ENCODE results near the gene AUTS2. TPM values are rescaled to one million over a fixed set of nuclear protein-coding genes. Genes with fewer than 3 reads are reported as not detected.

AUTS2 gene
- total RNA-seq, 1 experiment from 2014 or later = not detected

DNA sequence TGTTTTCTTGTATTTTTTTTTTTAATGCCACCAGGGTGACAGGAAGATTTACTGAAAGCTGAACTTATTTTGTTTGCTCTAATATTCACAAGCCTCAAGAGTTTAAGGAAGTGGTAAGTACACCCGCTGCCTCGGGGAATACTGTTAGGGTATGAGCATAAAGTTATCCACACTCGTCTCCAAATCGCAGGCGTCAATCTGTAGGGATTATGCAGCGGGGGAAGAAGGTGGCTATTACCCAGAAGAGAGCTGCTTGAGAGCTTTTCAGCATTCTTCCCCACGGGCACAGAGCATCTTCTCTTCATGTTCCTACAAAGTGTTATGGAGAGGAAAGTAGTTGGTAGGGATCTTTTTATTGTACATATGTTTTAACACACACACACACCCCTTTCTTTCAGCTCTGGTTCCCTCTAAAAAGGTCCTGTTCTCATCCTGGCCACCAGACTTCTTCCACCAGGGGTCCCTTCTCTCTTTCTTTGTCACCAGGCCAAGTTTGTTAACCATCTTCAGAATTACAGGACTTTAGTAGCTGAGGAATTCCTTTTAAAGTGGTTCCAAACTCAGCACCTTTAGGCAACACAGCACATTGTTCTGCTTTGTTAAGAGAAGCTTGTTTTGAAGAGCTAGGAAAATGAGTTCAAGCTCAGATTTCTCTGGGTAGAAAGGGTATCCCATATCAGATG, 1122.1 kb downstream of the AUTS2 start:
- Mint-ChIP-seq H3K4me3 (ENCODE audit: low read depth, unreplicated experiment) (no peak overlapping the region), H3K36me3 (ENCODE audit: insufficient read depth, unreplicated experiment) (no peaks in the 10 kb centered on the region), H3K27ac (ENCODE audit: unreplicated experiment) (no peak overlapping the region), H3K4me1 (ENCODE audit: low read depth, unreplicated experiment) (no peaks in the 10 kb centered on the region), H3K9me3 (ENCODE audit: low read depth, unreplicated experiment) (peaks cover 2% of the 10 kb centered on the region), H3K27me3 (ENCODE audit: unreplicated experiment) (no peaks in the 10 kb centered on the region)
- TF ChIP-seq, protein P1, sequence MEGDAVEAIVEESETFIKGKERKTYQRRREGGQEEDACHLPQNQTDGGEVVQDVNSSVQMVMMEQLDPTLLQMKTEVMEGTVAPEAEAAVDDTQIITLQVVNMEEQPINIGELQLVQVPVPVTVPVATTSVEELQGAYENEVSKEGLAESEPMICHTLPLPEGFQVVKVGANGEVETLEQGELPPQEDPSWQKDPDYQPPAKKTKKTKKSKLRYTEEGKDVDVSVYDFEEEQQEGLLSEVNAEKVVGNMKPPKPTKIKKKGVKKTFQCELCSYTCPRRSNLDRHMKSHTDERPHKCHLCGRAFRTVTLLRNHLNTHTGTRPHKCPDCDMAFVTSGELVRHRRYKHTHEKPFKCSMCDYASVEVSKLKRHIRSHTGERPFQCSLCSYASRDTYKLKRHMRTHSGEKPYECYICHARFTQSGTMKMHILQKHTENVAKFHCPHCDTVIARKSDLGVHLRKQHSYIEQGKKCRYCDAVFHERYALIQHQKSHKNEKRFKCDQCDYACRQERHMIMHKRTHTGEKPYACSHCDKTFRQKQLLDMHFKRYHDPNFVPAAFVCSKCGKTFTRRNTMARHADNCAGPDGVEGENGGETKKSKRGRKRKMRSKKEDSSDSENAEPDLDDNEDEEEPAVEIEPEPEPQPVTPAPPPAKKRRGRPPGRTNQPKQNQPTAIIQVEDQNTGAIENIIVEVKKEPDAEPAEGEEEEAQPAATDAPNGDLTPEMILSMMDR (IDR thresholded peaks at IDR 0.05; ENCODE audit: unreplicated experiment) = no peak
- no peak for DNase-seq
- BruUV-seq (replicated peaks) = no TSS peak
- CTCF ChIA-PET = interaction anchor here (0.6 kb wide), 1 partner anchor 1818 kb away, joined by 3 read pairs; no protein-coding TSS in a partner anchor
- intact Hi-C loops (cut with micrococcal nuclease; ENCODE audit: unreplicated experiment) = no loop called here

DNA sequence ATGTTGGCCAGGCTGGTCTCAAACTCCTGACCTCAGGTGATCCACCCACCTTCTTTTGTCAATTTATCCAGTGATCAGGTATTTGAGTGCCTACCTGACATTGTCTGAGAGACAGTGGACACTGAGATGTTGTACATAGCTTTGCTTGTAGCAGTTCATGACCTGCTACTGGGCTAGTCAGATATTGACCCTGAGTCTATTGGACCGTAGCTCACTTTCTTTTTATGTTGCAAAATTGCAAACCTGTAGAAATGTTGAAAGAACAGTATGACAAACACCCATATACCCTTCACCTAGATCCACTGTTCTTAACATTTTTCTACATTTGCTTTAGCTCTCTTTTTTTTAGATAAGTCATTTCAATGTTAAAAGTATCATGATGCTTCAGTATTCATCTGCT, 1123.2 kb downstream of the AUTS2 start:
- Mint-ChIP-seq H3K36me3 (ENCODE audit: insufficient read depth, unreplicated experiment) (no peaks in the 10 kb centered on the region), H3K4me3 (ENCODE audit: low read depth, unreplicated experiment) (no peak overlapping the region), H3K4me1 (ENCODE audit: low read depth, unreplicated experiment) (no peaks in the 10 kb centered on the region), H3K27me3 (ENCODE audit: unreplicated experiment) (no peaks in the 10 kb centered on the region), H3K27ac (ENCODE audit: unreplicated experiment) (no peak overlapping the region), H3K9me3 (ENCODE audit: low read depth, unreplicated experiment) (peaks cover 2% of the 10 kb centered on the region)
- no peak for DNase-seq
- BruUV-seq (replicated peaks) = no TSS peak
- intact Hi-C loops (cut with micrococcal nuclease; ENCODE audit: unreplicated experiment) = no loop called here
- CTCF ChIA-PET = no interaction called here
- TF ChIP-seq, protein P1 (IDR thresholded peaks at IDR 0.05; ENCODE audit: unreplicated experiment) = no peak

DNA sequence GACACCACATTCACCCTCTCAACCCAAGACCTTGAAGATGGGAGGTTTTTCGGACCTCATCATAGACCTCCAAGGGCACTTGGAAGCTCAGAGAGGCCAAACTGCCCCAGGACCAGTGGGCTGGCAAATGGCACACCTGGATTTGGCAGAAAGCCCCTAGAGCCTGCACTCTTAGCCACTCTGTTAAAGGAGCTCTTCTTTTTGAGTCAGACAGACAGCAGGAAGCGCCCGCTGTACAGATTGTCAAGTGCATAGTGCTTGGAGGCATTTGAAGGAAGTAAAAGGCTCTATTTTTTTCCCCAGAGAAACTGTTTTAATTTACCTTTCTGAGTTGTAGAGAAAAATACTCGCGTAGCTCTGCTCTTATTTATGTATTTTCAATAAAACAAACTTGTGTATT, 1125.1 kb downstream of the AUTS2 start:
- H3K9me3 Mint-ChIP-seq (ENCODE audit: low read depth, unreplicated experiment) = no peaks in the 10 kb centered on the region
- CTCF ChIA-PET = no interaction called here
- TF ChIP-seq, protein P1 (IDR thresholded peaks at IDR 0.05; ENCODE audit: unreplicated experiment) = no peak
- H3K4me1 Mint-ChIP-seq (ENCODE audit: low read depth, unreplicated experiment) = no peaks in the 10 kb centered on the region
- no peak overlapping the region for H3K27ac Mint-ChIP-seq (ENCODE audit: unreplicated experiment)
- BruUV-seq (replicated peaks) = no TSS peak
- intact Hi-C loops (cut with micrococcal nuclease; ENCODE audit: unreplicated experiment) = no loop called here
- H3K27me3 Mint-ChIP-seq (ENCODE audit: unreplicated experiment) = no peaks in the 10 kb centered on the region
- DNase-seq = no peak
- H3K4me3 Mint-ChIP-seq (ENCODE audit: low read depth, unreplicated experiment) = no peak overlapping the region
- no peaks in the 10 kb centered on the region for H3K36me3 Mint-ChIP-seq (ENCODE audit: insufficient read depth, unreplicated experiment)

DNA sequence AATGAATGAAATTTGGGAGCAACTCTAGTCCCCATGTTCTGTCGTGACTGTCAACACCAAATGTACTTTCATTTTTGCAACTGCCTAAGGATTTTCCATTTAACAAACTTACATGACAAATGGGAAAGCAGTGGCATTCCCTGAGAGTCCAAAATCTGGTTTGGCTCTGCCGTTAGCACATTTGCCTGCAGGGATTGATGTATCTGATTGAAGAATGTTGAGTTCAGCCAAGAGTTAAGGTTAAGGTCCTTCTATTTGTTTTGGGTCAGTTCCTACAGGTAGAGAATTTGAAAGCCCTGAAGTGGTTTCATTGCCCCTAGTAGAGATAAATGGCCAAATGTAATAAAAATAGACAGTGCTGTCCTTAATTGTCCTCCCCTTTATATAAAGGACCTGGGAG, 1127.2 kb downstream of the AUTS2 start:
- H3K27ac Mint-ChIP-seq (ENCODE audit: unreplicated experiment) = no peak overlapping the region
- CTCF ChIA-PET = no interaction called here
- no peak for DNase-seq
- no TSS peak for BruUV-seq (replicated peaks)
- no peaks in the 10 kb centered on the region for H3K9me3 Mint-ChIP-seq (ENCODE audit: low read depth, unreplicated experiment)
- intact Hi-C loops (cut with micrococcal nuclease; ENCODE audit: unreplicated experiment) = no loop called here
- H3K4me1 Mint-ChIP-seq (ENCODE audit: low read depth, unreplicated experiment) = no peaks in the 10 kb centered on the region
- TF ChIP-seq, protein P1 (IDR thresholded peaks at IDR 0.05; ENCODE audit: unreplicated experiment) = no peak
- no peaks in the 10 kb centered on the region for H3K27me3 Mint-ChIP-seq (ENCODE audit: unreplicated experiment)
- no peak overlapping the region for H3K4me3 Mint-ChIP-seq (ENCODE audit: low read depth, unreplicated experiment)
- H3K36me3 Mint-ChIP-seq (ENCODE audit: insufficient read depth, unreplicated experiment) = no peaks in the 10 kb centered on the region
